Measurements from ENCODE around the gene RHBDL2. TPM values are rescaled to one million over a fixed set of nuclear protein-coding genes. Genes with fewer than 3 reads are reported as not detected.

RHBDL2 gene
- total and polyA plus RNA-seq, 3 experiments from 2014 or later = not detected

DNA sequence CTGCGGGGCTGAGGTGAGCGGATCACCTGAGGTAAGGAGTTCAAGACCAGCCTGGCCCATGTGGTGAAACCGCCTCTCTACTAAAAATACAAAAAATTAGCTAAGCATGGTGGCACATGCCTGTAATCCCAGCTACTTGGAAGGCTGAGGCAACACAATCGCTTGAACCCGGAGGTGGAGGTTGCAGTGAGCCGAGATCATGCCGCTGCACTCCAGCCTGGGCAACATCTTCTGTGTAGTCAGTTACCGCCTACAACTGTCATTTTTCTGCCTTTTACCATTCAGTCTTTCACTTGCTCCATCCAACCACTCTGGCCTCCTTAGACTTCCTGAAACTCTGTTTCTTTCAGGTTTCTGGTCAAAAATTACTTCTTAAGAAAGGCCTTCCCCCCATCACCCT is 70.6 kb downstream of the RHBDL2 start:
- no peak for DNase-seq
- ChIA-PET CTCF (no interaction called here), POLR2A (interaction anchor here (0.6 kb wide), 1 partner anchor 311 kb away, joined by 3 read pairs; no protein-coding TSS in a partner anchor)
- Histone ChIP-seq H3K4me1 (ENCODE audit: insufficient read depth, low read length) (peaks cover 17% of the 10 kb centered on the region), H3K27ac (ENCODE audit: low read depth, low read length) (no peak overlapping the region), H3K9me3 (ENCODE audit: low read length) (no peaks in the 10 kb centered on the region), H3K27me3 (ENCODE audit: insufficient read depth, low read length, poor library complexity, severe bottlenecking) (no peaks in the 10 kb centered on the region), H3K4me3 (ENCODE audit: low read length) (no peak overlapping the region), H3K36me3 (ENCODE audit: insufficient read depth, low read length) (no peaks in the 10 kb centered on the region)
- H3K27me3 Mint-ChIP-seq = no peaks in the 10 kb centered on the region
- H3K9me3 Mint-ChIP-seq = no peaks in the 10 kb centered on the region
- peak overlapping the region in 5 of 8 donors; percentile 32 to 90 (median 50) for H3K27ac Mint-ChIP-seq
- peaks cover 29 to 45% (median 38%) of the 10 kb centered on the region in 3 donors for H3K4me1 Mint-ChIP-seq
- peaks cover 0 to 26% (median 4%) of the 10 kb centered on the region in 3 donors for H3K36me3 Mint-ChIP-seq
- H3K4me3 Mint-ChIP-seq = peak overlapping the region in 5 of 7 donors; percentile 13 to 93 (median 90)

DNA sequence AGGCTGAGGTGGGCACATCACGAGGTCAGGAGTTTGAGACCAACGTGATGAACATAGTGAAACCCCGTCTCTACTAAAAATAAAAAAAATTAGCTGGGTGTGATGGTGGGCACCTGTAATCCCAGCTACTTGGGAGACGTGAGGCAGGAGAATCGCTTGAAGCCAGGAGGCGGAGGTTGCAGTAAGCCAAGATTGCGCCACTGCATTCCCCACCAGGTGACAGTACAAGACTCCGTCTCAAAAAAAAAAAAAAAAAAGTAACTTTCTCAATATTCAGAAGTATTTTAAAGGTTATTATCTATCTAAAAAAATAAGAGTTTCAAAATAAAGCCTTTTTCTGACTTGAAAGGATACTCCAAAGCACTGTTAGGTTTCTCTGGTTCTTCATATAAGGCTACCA is 74.4 kb downstream of the RHBDL2 start:
- ChIA-PET CTCF (no interaction called here), POLR2A (no interaction called here)
- Histone ChIP-seq H3K4me3 (ENCODE audit: low read length) (no peak overlapping the region), H3K9me3 (ENCODE audit: low read length) (no peaks in the 10 kb centered on the region), H3K4me1 (ENCODE audit: insufficient read depth, low read length) (peaks cover 7% of the 10 kb centered on the region), H3K36me3 (ENCODE audit: insufficient read depth, low read length) (no peaks in the 10 kb centered on the region), H3K27me3 (ENCODE audit: insufficient read depth, low read length, poor library complexity, severe bottlenecking) (no peaks in the 10 kb centered on the region), H3K27ac (ENCODE audit: low read depth, low read length) (no peak overlapping the region)
- H3K4me1 Mint-ChIP-seq = peaks cover 28 to 52% (median 43%) of the 10 kb centered on the region in 3 donors
- peaks cover 0 to 51% (median 4%) of the 10 kb centered on the region in 3 donors for H3K36me3 Mint-ChIP-seq
- H3K27me3 Mint-ChIP-seq = no peaks in the 10 kb centered on the region
- H3K27ac Mint-ChIP-seq = no peak overlapping the region
- DNase-seq = no peak
- no peak overlapping the region for H3K4me3 Mint-ChIP-seq
- H3K9me3 Mint-ChIP-seq = no peaks in the 10 kb centered on the region

DNA sequence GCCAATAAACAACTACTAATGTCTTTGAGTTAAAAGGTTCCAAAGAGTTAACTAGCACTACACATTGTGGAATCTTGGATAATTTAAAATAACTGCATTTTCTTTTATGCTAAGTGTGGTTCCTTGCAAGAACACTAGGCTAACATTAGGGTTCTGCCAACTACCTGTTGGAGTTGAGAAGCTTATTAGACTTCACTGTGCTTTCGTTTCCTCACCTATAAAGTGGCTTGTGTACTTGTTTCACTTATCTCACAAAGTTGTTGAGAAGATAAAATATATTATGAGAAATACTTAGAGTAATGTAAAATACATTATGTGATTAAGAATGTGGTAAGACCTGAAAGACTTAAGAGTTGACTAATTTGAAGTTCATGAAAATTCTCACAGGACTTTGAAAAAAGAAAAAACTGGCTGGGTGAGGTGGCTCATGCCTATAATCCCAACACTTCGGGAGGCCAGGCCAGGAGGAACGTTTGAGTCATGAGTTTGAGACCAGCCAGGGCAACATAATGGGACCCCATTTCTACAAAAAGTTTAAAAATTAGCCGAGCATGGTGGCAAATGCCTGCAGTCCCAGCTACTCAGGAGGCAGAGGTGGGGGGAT is 76.4 kb downstream of the RHBDL2 start:
- peak overlapping the region in 1 of 8 donors; percentile 47 for H3K27ac Mint-ChIP-seq
- H3K4me3 Mint-ChIP-seq = no peak overlapping the region
- no peaks in the 10 kb centered on the region for H3K36me3 ChIP-seq (ENCODE audit: insufficient read depth, low read length)
- H3K4me1 Mint-ChIP-seq = peaks cover 28 to 54% (median 47%) of the 10 kb centered on the region in 3 donors
- H3K4me3 ChIP-seq (ENCODE audit: low read length) = no peak overlapping the region
- peaks cover 0 to 49% (median 4%) of the 10 kb centered on the region in 3 donors for H3K36me3 Mint-ChIP-seq
- H3K27me3 Mint-ChIP-seq = no peaks in the 10 kb centered on the region
- H3K9me3 Mint-ChIP-seq = no peaks in the 10 kb centered on the region
- no peak for DNase-seq
- H3K4me1 ChIP-seq (ENCODE audit: insufficient read depth, low read length) = peaks cover 7% of the 10 kb centered on the region
- ChIA-PET POLR2A (no interaction called here), CTCF (no interaction called here)
- H3K27me3 ChIP-seq (ENCODE audit: insufficient read depth, low read length, poor library complexity, severe bottlenecking) = no peaks in the 10 kb centered on the region
- no peak overlapping the region for H3K27ac ChIP-seq (ENCODE audit: low read depth, low read length)
- no peaks in the 10 kb centered on the region for H3K9me3 ChIP-seq (ENCODE audit: low read length)

DNA sequence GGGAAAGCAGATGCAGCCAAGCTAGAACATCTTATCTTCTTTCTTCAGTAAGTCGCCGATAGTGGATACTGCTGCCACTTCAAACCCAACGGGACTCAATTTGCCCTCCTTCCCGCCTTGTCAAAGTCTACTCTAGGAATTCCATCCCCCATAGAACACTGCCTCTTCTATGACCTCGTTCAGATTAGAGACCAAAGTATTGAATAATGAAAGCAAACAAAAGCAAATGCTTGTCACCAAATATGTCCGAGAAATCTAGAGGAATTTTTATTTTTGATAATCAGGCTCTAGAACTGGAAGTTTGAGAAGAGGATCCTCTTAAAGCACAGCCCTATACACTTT is 81.2 kb downstream of the RHBDL2 start:
- H3K9me3 Mint-ChIP-seq = no peaks in the 10 kb centered on the region

DNA sequence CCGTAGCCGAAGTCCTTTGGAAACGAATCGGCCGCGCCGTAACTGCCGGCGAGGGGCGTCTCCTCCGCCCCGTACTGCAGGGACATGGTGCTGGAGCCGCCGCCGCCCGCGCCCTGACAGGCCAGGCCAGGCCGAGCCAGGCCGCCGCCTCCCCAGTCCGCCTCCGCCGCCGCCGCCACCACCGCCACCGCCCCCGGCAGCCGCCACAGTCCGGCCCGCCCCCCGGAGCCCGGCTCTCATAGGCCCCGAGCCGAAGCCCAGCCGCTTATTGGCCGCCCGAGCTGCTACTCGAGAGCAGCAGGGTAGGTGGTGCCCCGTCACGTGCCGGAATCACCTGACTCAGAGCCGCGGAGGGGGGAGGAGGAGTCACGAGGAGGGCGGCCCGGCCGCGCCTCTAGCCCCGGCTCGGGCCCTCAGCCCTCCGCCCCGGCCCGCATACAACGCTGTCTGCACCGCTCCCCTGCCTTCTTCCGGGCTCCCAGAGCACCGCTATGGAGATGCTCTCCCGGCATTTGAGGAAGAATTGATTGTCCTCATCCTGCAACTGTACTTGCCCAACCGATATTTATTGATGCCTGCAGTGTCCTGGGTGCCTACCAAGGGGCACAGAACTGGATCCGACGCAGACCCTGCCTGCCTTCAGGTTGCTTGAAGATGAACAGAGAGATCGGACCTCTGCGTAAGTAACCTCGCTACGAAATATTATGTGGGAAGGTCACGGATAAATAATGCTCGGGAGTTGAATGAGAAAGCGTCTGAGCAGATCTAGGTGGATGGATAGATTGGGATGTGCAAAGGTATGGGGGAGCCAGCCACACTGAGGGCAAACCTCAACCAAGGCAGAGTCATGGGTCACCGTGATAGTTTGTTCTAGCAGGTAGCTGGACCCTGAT is 81.8 kb downstream of the RHBDL2 start, which contains the start of gene RRAGC:
Gene RRAGC (minus strand): TSS at position 212 of the 893 bp plus-strand sequence. CDS start 126 bp downstream, at position 86.
- ChIA-PET CTCF (interaction anchor here (1.1 to 1.2 kb wide), 3 partner anchors 106 to 239 kb away, joined by 3 read pairs; partner anchors contain the start of gene NDUFS5), POLR2A (interaction anchor here (1.2 kb wide), 1 partner anchor 118 kb away, joined by 5 read pairs; no protein-coding TSS in a partner anchor)
- Mint-ChIP-seq H3K4me3 (peak within 1 kb of the TSS; percentile 90 to 97 (median 94)), H3K4me1 (peaks cover 46 to 83% (median 80%) of the 10 kb centered on the region in 3 donors), H3K9me3 (no peaks in the 10 kb centered on the region), H3K27me3 (no peaks in the 10 kb centered on the region), H3K27ac (peak within 1 kb of the TSS; percentile 76 to 95 (median 94)), H3K36me3 (peaks cover 0 to 48% (median 9%) of the 10 kb centered on the region in 3 donors)
- no peaks in the 10 kb centered on the region for H3K9me3 ChIP-seq (ENCODE audit: low read length)
- H3K27ac ChIP-seq (ENCODE audit: low read depth, low read length) = peak within 1 kb of the TSS; percentile 58
- peak; percentile 96 to 99 (median 98) for DNase-seq
- peaks cover 6% of the 10 kb centered on the region for H3K36me3 ChIP-seq (ENCODE audit: insufficient read depth, low read length)
- H3K4me1 ChIP-seq (ENCODE audit: insufficient read depth, low read length) = peaks cover 22% of the 10 kb centered on the region
- H3K4me3 ChIP-seq (ENCODE audit: low read length) = peak within 1 kb of the TSS; percentile 89
- no peaks in the 10 kb centered on the region for H3K27me3 ChIP-seq (ENCODE audit: insufficient read depth, low read length, poor library complexity, severe bottlenecking)

More for the DNA sequence above, 81.2 kb downstream of the RHBDL2 start:
- POLR2A ChIA-PET = no interaction called here
- Histone ChIP-seq H3K4me1 (ENCODE audit: insufficient read depth, low read length) (peaks cover 22% of the 10 kb centered on the region), H3K9me3 (ENCODE audit: low read length) (no peaks in the 10 kb centered on the region), H3K36me3 (ENCODE audit: insufficient read depth, low read length) (peaks cover under 1% of the 10 kb centered on the region), H3K27ac (ENCODE audit: low read depth, low read length) (peak overlapping the region; percentile 26), H3K4me3 (ENCODE audit: low read length) (peak overlapping the region; percentile 85), H3K27me3 (ENCODE audit: insufficient read depth, low read length, poor library complexity, severe bottlenecking) (no peaks in the 10 kb centered on the region)
- Mint-ChIP-seq H3K4me3 (peak overlapping the region; percentile 90 to 97 (median 94)), H3K27me3 (no peaks in the 10 kb centered on the region), H3K36me3 (peaks cover 0 to 47% (median 4%) of the 10 kb centered on the region in 3 donors), H3K27ac (peak overlapping the region; percentile 34 to 95 (median 92)), H3K4me1 (peaks cover 42 to 80% (median 74%) of the 10 kb centered on the region in 3 donors)
- DNase-seq = no peak
- CTCF ChIA-PET = interaction anchor here (1.1 kb wide), 2 partner anchors 105 to 239 kb away, joined by 3 read pairs; no protein-coding TSS in a partner anchor

DNA sequence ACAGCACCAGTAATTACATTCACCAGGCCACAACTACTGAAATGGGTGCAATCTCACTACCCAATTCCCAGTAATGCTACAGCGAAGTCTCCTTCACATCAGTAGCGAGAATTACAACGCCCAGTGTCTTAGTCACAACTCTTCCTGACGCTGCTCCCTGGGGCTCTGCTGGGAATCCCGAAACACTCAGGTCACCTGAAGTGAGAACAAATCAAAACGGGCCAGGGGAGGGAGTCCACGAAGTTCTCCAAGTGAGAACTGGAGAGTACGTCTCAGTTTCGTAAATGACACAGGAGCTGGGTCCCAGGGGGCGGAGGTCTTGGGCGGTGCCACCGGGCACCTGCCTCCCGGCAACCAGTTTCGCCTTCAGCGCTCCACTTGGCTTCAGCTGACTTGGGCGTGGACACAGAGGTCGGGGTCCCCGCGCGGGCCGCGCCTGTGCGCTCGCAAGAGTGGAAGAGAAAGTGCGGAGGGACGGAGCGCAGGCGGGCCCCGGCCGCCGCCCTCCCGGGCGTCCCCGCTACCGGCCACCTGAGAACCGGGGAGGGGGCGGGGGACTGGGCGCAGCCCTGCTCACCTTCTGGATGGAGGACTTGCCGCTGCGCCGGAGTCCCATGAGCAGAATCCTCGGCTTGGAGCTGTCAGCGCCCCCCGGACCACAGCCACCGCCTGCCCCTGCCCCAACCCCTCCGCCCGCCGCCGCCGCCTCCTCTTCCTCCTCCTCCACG is 82.6 kb downstream of the RHBDL2 start:
- DNase-seq = peak in 3 of 5 donors; percentile 21 to 63 (median 32)
- Histone ChIP-seq H3K27ac (ENCODE audit: low read depth, low read length) (peak overlapping the region; percentile 58), H3K36me3 (ENCODE audit: insufficient read depth, low read length) (peaks cover 6% of the 10 kb centered on the region), H3K4me1 (ENCODE audit: insufficient read depth, low read length) (peaks cover 22% of the 10 kb centered on the region), H3K27me3 (ENCODE audit: insufficient read depth, low read length, poor library complexity, severe bottlenecking) (no peaks in the 10 kb centered on the region), H3K9me3 (ENCODE audit: low read length) (no peaks in the 10 kb centered on the region), H3K4me3 (ENCODE audit: low read length) (peak overlapping the region; percentile 89)
- Mint-ChIP-seq H3K4me1 (peaks cover 46 to 82% (median 76%) of the 10 kb centered on the region in 3 donors), H3K9me3 (no peaks in the 10 kb centered on the region), H3K27ac (peak overlapping the region; percentile 54 to 94 (median 90)), H3K4me3 (peak overlapping the region; percentile 90 to 97 (median 94)), H3K36me3 (peaks cover 0 to 47% (median 9%) of the 10 kb centered on the region in 3 donors), H3K27me3 (no peaks in the 10 kb centered on the region)
- ChIA-PET POLR2A (interaction anchor here (1.2 kb wide), 1 partner anchor 118 kb away, joined by 5 read pairs; no protein-coding TSS in a partner anchor), CTCF (interaction anchor here (1.1 to 1.2 kb wide), 2 partner anchors 107 to 167 kb away, joined by 3 read pairs; partner anchors contain the start of gene NDUFS5)

DNA sequence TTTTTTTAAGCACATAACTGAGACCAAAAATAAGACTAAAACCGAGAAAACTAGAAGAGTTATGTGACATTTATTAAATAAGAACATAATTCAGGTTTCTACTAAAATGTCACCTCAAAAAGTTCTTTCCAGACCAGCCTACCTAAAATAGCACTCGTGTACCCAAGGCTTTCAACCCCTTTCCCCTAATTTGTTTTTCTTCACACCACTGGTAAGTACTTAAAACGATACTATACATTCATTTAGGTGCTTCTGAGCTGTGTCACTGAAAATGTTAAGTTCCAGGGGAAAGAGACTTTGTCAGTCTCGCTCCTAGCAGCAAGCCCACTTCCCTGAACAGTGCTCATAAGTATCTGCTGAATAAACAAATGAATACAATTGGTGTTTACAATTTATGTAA is 88.8 kb downstream of the RHBDL2 start:
- Mint-ChIP-seq H3K27ac (peak overlapping the region in 5 of 8 donors; percentile 1 to 77 (median 34)), H3K27me3 (no peaks in the 10 kb centered on the region), H3K9me3 (no peaks in the 10 kb centered on the region), H3K36me3 (peaks cover 0 to 65% (median 22%) of the 10 kb centered on the region in 3 donors), H3K4me3 (no peak overlapping the region), H3K4me1 (peaks cover 23 to 47% (median 47%) of the 10 kb centered on the region in 3 donors)
- POLR2A ChIA-PET = no interaction called here
- H3K36me3 ChIP-seq (ENCODE audit: insufficient read depth, low read length) = peaks cover 14% of the 10 kb centered on the region
- H3K27me3 ChIP-seq (ENCODE audit: insufficient read depth, low read length, poor library complexity, severe bottlenecking) = no peaks in the 10 kb centered on the region
- H3K9me3 ChIP-seq (ENCODE audit: low read length) = no peaks in the 10 kb centered on the region
- CTCF ChIA-PET = no interaction called here
- H3K27ac ChIP-seq (ENCODE audit: low read depth, low read length) = no peak overlapping the region
- no peak for DNase-seq
- peaks cover 1% of the 10 kb centered on the region for H3K4me1 ChIP-seq (ENCODE audit: insufficient read depth, low read length)
- no peak overlapping the region for H3K4me3 ChIP-seq (ENCODE audit: low read length)
